GM23338 (cell line): ENCODE results near the gene TMEM9. TPM values are rescaled to one million over a fixed set of nuclear protein-coding genes. Genes with fewer than 3 reads are reported as not detected.

Source experiments
- ATAC-seq: fragments of 200-7000 bp; cut with Tn5 transposase; 3 replicates; pipeline ENCODE4 v1.9.1; 2020
- DNase-seq: peaks from one replicate; pipeline ENCODE4 v3.0.0-alpha.2; 2015; ENCODE audit warnings: low spot score
- H2AFZ ChIP-seq: fragments of 200-600 bp; sonication (generic); 2 replicates; pipeline ENCODE4 v1.8.0; 2016; ENCODE audit warnings: antibody characterized with exemption, mild to moderate bottlenecking, moderate library complexity
- H3F3A ChIP-seq: fragments of 200-600 bp; sonication (generic); replicated peaks from 2 replicates; pipeline ENCODE4 v1.8.0; 2017; ENCODE audit warnings: antibody characterized with exemption, mixed run types, low read depth
- H3K27ac ChIP-seq: fragments of 200-600 bp; sonication (generic); 2 replicates; pipeline ENCODE4 v1.6.1; 2016; ENCODE audit warnings: low read depth
- H3K27me3 ChIP-seq: fragments of 200-600 bp; sonication (generic); 2 replicates; pipeline ENCODE4 v1.8.0; 2016; ENCODE audit warnings: mild to moderate bottlenecking, mixed run types, moderate library complexity; ENCODE audit not compliant: insufficient read depth
- H3K36me3 ChIP-seq: fragments of 200-600 bp; sonication (generic); 2 replicates; pipeline ENCODE4 v1.8.0; 2016; ENCODE audit warnings: mild to moderate bottlenecking; ENCODE audit not compliant: insufficient read depth
- H3K4me1 ChIP-seq: fragments of 200-600 bp; sonication (generic); 2 replicates; pipeline ENCODE4 v1.8.0; 2016; ENCODE audit warnings: mild to moderate bottlenecking, moderate library complexity; ENCODE audit not compliant: insufficient read depth
- H3K4me2 ChIP-seq: fragments of 200-600 bp; sonication (generic); 2 replicates; pipeline ENCODE4 v1.7.1; 2017; ENCODE audit warnings: mixed run types
- H3K4me3 ChIP-seq: fragments of 200-600 bp; sonication (generic); 2 replicates; pipeline ENCODE4 v1.6.1; 2016; ENCODE audit warnings: mixed run types
- H3K79me2 ChIP-seq: fragments of 200-600 bp; sonication (generic); replicated peaks from 2 replicates; pipeline ENCODE4 v1.8.0; 2017; ENCODE audit warnings: mild to moderate bottlenecking; ENCODE audit not compliant: insufficient read depth
- H3K9me2 ChIP-seq: fragments of 200-600 bp; sonication (generic); 2 replicates; pipeline ENCODE4 v1.8.0; 2017; ENCODE audit not compliant: insufficient read depth
- H4K20me1 ChIP-seq: fragments of 200-600 bp; sonication (generic); replicated peaks from 2 replicates; pipeline ENCODE4 v1.8.0; 2017; ENCODE audit warnings: mild to moderate bottlenecking; ENCODE audit not compliant: insufficient read depth
- H3K27ac Mint-ChIP-seq: 2 replicates; pipeline ENCODE4 v1.8.0; 2020; ENCODE audit warnings: inconsistent platforms, mild to moderate bottlenecking, moderate library complexity, mixed read lengths
- H3K27me3 Mint-ChIP-seq: 3 replicates; pipeline ENCODE4 v1.8.0; 2022; ENCODE audit warnings: low read depth, mild to moderate bottlenecking, moderate library complexity, mixed read lengths, inconsistent platforms; ENCODE audit not compliant: insufficient read depth, poor library complexity
- H3K36me3 Mint-ChIP-seq: 3 replicates; pipeline ENCODE4 v1.8.0; 2021; ENCODE audit warnings: low read depth, mild to moderate bottlenecking, inconsistent platforms, moderate library complexity, mixed read lengths
- H3K4me1 Mint-ChIP-seq: 3 replicates; pipeline ENCODE4 v1.8.0; 2020; ENCODE audit warnings: mild to moderate bottlenecking, inconsistent platforms, mixed read lengths
- H3K4me3 Mint-ChIP-seq: 3 replicates; pipeline ENCODE4 v1.8.0; 2021; ENCODE audit warnings: moderate library complexity, mild to moderate bottlenecking, inconsistent platforms, mixed read lengths
- H3K9me3 Mint-ChIP-seq: 3 replicates; pipeline ENCODE4 v1.8.0; 2020; ENCODE audit warnings: moderate library complexity, mild to moderate bottlenecking, inconsistent platforms, mixed read lengths
- CREB1 ChIP-seq: fragments of 250-450 bp; sonication (Bioruptor Pico); IDR thresholded peaks from 2 replicates; pipeline ENCODE4 v1.5.0; 2020; ENCODE audit warnings: low read depth, mild to moderate bottlenecking, moderate library complexity
- JUNB ChIP-seq: IDR thresholded peaks from one replicate; pipeline ENCODE4 v1.6.1; 2016; ENCODE audit warnings: antibody characterized with exemption; ENCODE audit not compliant: unreplicated experiment
- NANOG ChIP-seq: IDR thresholded peaks from 2 replicates; pipeline ENCODE4 v1.6.1; 2016; ENCODE audit warnings: antibody characterized with exemption, borderline replicate concordance
- POLR2AphosphoS5 ChIP-seq: IDR thresholded peaks from 2 replicates; pipeline ENCODE4 v1.6.1; 2016; ENCODE audit warnings: antibody characterized with exemption, low read depth
- ZNF114 ChIP-seq: fragments of 250-450 bp; sonication (Bioruptor Pico); IDR thresholded peaks from 2 replicates; pipeline ENCODE4 v1.5.0; 2020; ENCODE audit warnings: mild to moderate bottlenecking, moderate library complexity
- ZNF331 ChIP-seq: fragments of 250-450 bp; sonication (Bioruptor Pico); IDR thresholded peaks from 2 replicates; pipeline ENCODE4 v1.5.0; 2020; ENCODE audit warnings: low read depth, mild to moderate bottlenecking, moderate library complexity
- polyA plus RNA-seq: library from polyadenylated mRNA; unstranded; fragments of >200 nt; fragmentation: Nextera tagmentation; extraction: Ambion mirVana; gene quantifications from 2 replicates; pipeline ENCODE4 v1.2.1, GENCODE V29; 2016
- total RNA-seq: library from RNA; depleted of rRNA; stranded (reverse); fragments of >200 nt; shearing (Covaris generic); gene quantifications from 2 replicates; pipeline ENCODE4 v1.2.3, GENCODE V29; 2014
- TF ChIP-seq, protein P1 (sequence below), 2 experiments: fragments of 200-600 bp in 1 of 2; sonication (generic) in 1 of 2; conservative IDR thresholded peaks; 2 replicates each; pipeline versions ENCODE4 v1.5.1 to v1.6.1; 2016 to 2017; ENCODE audit warnings: antibody characterized with exemption in 2 of 2, low read depth in 2 of 2, mild to moderate bottlenecking in 2 of 2, moderate library complexity in 1 of 2
- TF ChIP-seq, protein P2 (sequence below): IDR thresholded peaks from 2 replicates; pipeline ENCODE4 v1.6.1; 2016; ENCODE audit warnings: antibody characterized with exemption
- TF ChIP-seq, protein P3 (sequence below): fragments of 250-450 bp; sonication (Bioruptor Pico); IDR thresholded peaks from 2 replicates; pipeline ENCODE4 v1.5.0; 2020; ENCODE audit warnings: mild to moderate bottlenecking, moderate library complexity

Gene TMEM9
- total and polyA plus RNA-seq, 2 experiments from 2014 or later = 78.6 to 147 TPM

DNA sequence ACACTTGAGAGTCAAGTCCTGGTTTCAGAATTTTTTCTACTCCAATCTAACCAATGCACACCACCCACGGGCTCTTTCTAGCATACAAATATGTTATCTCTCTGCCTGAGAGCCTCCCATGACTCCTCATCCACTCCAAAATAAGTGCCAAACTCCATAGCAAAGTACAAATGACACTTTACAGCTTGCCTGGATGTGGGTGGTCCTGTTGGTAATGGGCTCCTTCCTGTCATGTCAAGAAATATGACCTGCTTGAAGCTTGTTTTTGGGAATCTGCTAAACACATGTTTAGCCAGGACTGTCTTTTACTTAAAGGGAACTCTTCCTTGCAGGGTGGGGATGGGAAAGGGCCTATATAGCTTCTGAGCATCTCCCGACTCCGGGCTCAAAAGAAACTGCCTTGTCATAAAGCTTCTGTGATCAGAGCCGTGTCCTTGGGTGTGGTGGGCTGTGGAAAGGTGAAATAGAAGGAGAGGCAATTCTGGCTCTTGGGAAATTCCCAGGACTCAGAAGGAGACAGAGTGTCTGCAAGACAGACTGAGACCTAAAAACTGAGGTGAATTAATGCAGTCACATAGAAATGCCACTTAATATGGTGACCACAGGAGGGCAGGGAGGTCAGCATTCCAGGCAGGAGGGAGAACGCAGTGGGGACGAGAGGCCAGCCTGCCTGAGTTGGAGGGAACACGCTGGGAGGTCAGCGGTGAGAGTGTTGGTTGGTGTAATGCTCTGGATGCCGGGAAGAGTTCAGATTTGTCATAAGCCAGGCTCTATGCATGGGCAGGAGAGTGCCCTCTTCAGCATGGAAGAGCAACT is 30.2 kb upstream of the TMEM9 start:
- TF ChIP-seq NANOG = no peak
- TF ChIP-seq, protein P1, sequence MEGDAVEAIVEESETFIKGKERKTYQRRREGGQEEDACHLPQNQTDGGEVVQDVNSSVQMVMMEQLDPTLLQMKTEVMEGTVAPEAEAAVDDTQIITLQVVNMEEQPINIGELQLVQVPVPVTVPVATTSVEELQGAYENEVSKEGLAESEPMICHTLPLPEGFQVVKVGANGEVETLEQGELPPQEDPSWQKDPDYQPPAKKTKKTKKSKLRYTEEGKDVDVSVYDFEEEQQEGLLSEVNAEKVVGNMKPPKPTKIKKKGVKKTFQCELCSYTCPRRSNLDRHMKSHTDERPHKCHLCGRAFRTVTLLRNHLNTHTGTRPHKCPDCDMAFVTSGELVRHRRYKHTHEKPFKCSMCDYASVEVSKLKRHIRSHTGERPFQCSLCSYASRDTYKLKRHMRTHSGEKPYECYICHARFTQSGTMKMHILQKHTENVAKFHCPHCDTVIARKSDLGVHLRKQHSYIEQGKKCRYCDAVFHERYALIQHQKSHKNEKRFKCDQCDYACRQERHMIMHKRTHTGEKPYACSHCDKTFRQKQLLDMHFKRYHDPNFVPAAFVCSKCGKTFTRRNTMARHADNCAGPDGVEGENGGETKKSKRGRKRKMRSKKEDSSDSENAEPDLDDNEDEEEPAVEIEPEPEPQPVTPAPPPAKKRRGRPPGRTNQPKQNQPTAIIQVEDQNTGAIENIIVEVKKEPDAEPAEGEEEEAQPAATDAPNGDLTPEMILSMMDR (conservative IDR thresholded peaks at IDR 0.05; ENCODE audit: low read depth in 2 of 2) = peak; percentile 43 to 66
- Histone ChIP-seq H3K4me3 (no peak overlapping the region), H3F3A (no peaks in the 10 kb centered on the region), H3K36me3 (no peaks in the 10 kb centered on the region), H2AFZ (peak overlapping the region; percentile 25), H3K79me2 (no peaks in the 10 kb centered on the region), H3K27ac (no peak overlapping the region), H3K27me3 (no peaks in the 10 kb centered on the region), H3K9me2 (no peaks in the 10 kb centered on the region), H3K4me2 (no peak overlapping the region), H3K4me1 (peaks cover 2% of the 10 kb centered on the region; the same call in 1 of the 2 replicates), H4K20me1 (no peaks in the 10 kb centered on the region)
- H3K9me3 Mint-ChIP-seq = no peaks in the 10 kb centered on the region
- peak; percentile 99 for ATAC-seq
- peaks cover 7% of the 10 kb centered on the region for H3K27me3 Mint-ChIP-seq
- peak; percentile 80 for DNase-seq
- no peaks in the 10 kb centered on the region for H3K36me3 Mint-ChIP-seq
- peak overlapping the region; percentile 5; the same call in 1 of the 2 replicates for H3K27ac Mint-ChIP-seq
- H3K4me1 Mint-ChIP-seq = peaks cover 13% of the 10 kb centered on the region
- no peak overlapping the region for H3K4me3 Mint-ChIP-seq

DNA sequence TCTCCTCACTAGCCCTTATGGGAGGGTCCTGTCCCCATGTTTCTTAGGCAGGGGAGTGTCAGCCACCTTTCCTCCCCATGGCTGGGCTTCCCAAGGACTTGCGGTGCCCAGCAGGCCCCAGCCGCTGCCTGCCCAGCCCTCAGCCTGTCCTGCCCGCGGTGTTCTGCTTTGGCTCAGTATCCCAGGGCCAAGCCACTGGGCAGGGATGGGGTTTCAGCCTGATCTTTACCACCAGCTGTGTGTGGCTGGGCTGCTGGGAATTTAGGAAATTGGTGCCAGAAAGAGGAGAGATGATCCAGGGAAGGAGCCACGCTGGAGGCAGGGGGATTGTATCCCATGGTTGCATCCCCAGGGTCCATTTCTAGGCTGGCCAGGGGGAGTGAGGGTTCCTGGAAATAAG is 29.5 kb upstream of the TMEM9 start:
- Histone ChIP-seq H3K9me2 (no peaks in the 10 kb centered on the region), H3K27me3 (no peaks in the 10 kb centered on the region), H3K4me3 (no peak overlapping the region), H3K4me1 (peaks cover 2% of the 10 kb centered on the region; the same call in 1 of the 2 replicates), H2AFZ (no peak overlapping the region), H3F3A (no peaks in the 10 kb centered on the region), H3K27ac (no peak overlapping the region), H3K4me2 (no peak overlapping the region), H3K79me2 (no peaks in the 10 kb centered on the region), H3K36me3 (no peaks in the 10 kb centered on the region), H4K20me1 (no peaks in the 10 kb centered on the region)
- Mint-ChIP-seq H3K27ac (no peak overlapping the region), H3K27me3 (peaks cover 4% of the 10 kb centered on the region), H3K9me3 (peaks cover 6% of the 10 kb centered on the region; the same call in 2 of the 3 replicates), H3K36me3 (no peaks in the 10 kb centered on the region), H3K4me3 (no peak overlapping the region), H3K4me1 (peaks cover 9% of the 10 kb centered on the region)
- no peak for DNase-seq
- ATAC-seq = no peak
- TF ChIP-seq POLR2AphosphoS5 = no peak
- TF ChIP-seq, protein P1 (conservative IDR thresholded peaks at IDR 0.05; ENCODE audit: low read depth in 2 of 2) = no peak
- TF ChIP-seq ZNF114 (CRISPR knock-in tag) = no peak
- TF ChIP-seq, protein P2, sequence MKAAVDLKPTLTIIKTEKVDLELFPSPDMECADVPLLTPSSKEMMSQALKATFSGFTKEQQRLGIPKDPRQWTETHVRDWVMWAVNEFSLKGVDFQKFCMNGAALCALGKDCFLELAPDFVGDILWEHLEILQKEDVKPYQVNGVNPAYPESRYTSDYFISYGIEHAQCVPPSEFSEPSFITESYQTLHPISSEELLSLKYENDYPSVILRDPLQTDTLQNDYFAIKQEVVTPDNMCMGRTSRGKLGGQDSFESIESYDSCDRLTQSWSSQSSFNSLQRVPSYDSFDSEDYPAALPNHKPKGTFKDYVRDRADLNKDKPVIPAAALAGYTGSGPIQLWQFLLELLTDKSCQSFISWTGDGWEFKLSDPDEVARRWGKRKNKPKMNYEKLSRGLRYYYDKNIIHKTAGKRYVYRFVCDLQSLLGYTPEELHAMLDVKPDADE = no peak
- TF ChIP-seq CREB1 (CRISPR knock-in tag) = no peak
- TF ChIP-seq ZNF331 (CRISPR knock-in tag) = no peak
- TF ChIP-seq, protein P3, sequence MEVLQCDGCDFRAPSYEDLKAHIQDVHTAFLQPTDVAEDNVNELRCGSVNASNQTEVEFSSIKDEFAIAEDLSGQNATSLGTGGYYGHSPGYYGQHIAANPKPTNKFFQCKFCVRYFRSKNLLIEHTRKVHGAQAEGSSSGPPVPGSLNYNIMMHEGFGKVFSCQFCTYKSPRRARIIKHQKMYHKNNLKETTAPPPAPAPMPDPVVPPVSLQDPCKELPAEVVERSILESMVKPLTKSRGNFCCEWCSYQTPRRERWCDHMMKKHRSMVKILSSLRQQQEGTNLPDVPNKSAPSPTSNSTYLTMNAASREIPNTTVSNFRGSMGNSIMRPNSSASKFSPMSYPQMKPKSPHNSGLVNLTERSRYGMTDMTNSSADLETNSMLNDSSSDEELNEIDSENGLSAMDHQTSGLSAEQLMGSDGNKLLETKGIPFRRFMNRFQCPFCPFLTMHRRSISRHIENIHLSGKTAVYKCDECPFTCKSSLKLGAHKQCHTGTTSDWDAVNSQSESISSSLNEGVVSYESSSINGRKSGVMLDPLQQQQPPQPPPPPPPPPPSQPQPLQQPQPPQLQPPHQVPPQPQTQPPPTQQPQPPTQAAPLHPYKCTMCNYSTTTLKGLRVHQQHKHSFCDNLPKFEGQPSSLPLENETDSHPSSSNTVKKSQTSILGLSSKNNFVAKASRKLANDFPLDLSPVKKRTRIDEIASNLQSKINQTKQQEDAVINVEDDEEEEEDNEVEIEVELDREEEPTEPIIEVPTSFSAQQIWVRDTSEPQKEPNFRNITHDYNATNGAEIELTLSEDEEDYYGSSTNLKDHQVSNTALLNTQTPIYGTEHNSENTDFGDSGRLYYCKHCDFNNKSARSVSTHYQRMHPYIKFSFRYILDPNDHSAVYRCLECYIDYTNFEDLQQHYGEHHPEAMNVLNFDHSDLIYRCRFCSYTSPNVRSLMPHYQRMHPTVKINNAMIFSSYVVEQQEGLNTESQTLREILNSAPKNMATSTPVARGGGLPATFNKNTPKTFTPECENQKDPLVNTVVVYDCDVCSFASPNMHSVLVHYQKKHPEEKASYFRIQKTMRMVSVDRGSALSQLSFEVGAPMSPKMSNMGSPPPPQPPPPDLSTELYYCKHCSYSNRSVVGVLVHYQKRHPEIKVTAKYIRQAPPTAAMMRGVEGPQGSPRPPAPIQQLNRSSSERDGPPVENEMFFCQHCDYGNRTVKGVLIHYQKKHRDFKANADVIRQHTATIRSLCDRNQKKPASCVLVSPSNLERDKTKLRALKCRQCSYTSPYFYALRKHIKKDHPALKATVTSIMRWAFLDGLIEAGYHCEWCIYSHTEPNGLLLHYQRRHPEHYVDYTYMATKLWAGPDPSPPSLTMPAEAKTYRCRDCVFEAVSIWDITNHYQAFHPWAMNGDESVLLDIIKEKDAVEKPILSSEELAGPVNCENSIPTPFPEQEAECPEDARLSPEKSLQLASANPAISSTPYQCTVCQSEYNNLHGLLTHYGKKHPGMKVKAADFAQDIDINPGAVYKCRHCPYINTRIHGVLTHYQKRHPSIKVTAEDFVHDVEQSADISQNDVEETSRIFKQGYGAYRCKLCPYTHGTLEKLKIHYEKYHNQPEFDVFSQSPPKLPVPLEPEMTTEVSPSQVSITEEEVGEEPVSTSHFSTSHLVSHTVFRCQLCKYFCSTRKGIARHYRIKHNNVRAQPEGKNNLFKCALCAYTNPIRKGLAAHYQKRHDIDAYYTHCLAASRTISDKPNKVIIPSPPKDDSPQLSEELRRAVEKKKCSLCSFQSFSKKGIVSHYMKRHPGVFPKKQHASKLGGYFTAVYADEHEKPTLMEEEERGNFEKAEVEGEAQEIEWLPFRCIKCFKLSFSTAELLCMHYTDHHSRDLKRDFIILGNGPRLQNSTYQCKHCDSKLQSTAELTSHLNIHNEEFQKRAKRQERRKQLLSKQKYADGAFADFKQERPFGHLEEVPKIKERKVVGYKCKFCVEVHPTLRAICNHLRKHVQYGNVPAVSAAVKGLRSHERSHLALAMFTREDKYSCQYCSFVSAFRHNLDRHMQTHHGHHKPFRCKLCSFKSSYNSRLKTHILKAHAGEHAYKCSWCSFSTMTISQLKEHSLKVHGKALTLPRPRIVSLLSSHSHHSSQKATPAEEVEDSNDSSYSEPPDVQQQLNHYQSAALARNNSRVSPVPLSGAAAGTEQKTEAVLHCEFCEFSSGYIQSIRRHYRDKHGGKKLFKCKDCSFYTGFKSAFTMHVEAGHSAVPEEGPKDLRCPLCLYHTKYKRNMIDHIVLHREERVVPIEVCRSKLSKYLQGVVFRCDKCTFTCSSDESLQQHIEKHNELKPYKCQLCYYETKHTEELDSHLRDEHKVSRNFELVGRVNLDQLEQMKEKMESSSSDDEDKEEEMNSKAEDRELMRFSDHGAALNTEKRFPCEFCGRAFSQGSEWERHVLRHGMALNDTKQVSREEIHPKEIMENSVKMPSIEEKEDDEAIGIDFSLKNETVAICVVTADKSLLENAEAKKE = no peak
- TF ChIP-seq JUNB = no peak
